Muscle of arm (tissue), 14 donors: ENCODE results near the gene SHD. TPM values are rescaled to one million over a fixed set of nuclear protein-coding genes. Genes with fewer than 3 reads are reported as not detected.
"Not testable (repeated sequence)": the region's sequence is repeated elsewhere in the genome, so short reads cannot be mapped to it uniquely, and the experiment has no call there.

ENCODE experiments used
- DNase-seq: peaks from one replicate; pipeline ENCODE4 v3.0.0-alpha.2; 2013
- long read RNA-seq, 11 donors: transcript quantifications; one replicate each; lab custom pipeline, GENCODE V29; 2026
- polyA plus RNA-seq, 12 donors: library from polyadenylated mRNA; unstranded; fragments of 120-200 nt; gene quantifications; one replicate each; pipeline ENCODE4 v1.2.1, GENCODE V29; 2013; ENCODE audit not compliant: insufficient read length in 12 of 12

Gene SHD
- 100 to 1,000 TPM in 5 of 12 donors, 10 to 100 TPM in 6, not detected in 1; 48.5 to 140 (median 91.9) TPM for polyA plus RNA-seq
- long read RNA-seq, donor 1, partial matches to known transcripts: 5 of 7 reads
- long read RNA-seq, donor 1, other reads (novel, unspliced or antisense): 0 of 7 reads
- long read RNA-seq, donor 2, transcript SHD-201 (6 exons, 2,577 nt): major isoform, 29 of 31 reads
- long read RNA-seq, donor 2, partial matches to known transcripts: 0 of 31 reads
- long read RNA-seq, donor 2, other reads (novel, unspliced or antisense): 0 of 31 reads
- long read RNA-seq, donor 3, transcript SHD-201 (6 exons, 2,577 nt): major isoform, 36 of 45 reads
- long read RNA-seq, donor 3, partial matches to known transcripts: 5 of 45 reads
- long read RNA-seq, donor 3, other reads (novel, unspliced or antisense): 0 of 45 reads
- long read RNA-seq, donor 4, transcript SHD-201 (6 exons, 2,577 nt): major isoform, 17 of 18 reads
- long read RNA-seq, donor 4, partial matches to known transcripts: 0 of 18 reads
- long read RNA-seq, donor 4, other reads (novel, unspliced or antisense): 0 of 18 reads
- long read RNA-seq, donor 5, transcript SHD-201 (6 exons, 2,577 nt): major isoform, 86 of 108 reads
- long read RNA-seq, donor 5, partial matches to known transcripts: 18 of 108 reads
- long read RNA-seq, donor 5, other reads (novel, unspliced or antisense): 0 of 108 reads
- long read RNA-seq, donor 6, transcript SHD-201 (6 exons, 2,577 nt): major isoform, 17 of 30 reads
- long read RNA-seq, donor 6, partial matches to known transcripts: 11 of 30 reads
- long read RNA-seq, donor 6, other reads (novel, unspliced or antisense): 0 of 30 reads
- long read RNA-seq, donor 7, transcript SHD-201 (6 exons, 2,577 nt): major isoform, 14 of 15 reads
- long read RNA-seq, donor 7, partial matches to known transcripts: 0 of 15 reads
- long read RNA-seq, donor 7, other reads (novel, unspliced or antisense): 0 of 15 reads
- long read RNA-seq, donor 8, transcript SHD-201 (6 exons, 2,577 nt): major isoform, 59 of 67 reads
- long read RNA-seq, donor 8, partial matches to known transcripts: 0 of 67 reads
- long read RNA-seq, donor 8, other reads (novel, unspliced or antisense): 5 of 67 reads
- long read RNA-seq, donor 9, transcript SHD-201 (6 exons, 2,577 nt): major isoform, 14 of 16 reads
- long read RNA-seq, donor 9, partial matches to known transcripts: 0 of 16 reads
- long read RNA-seq, donor 9, other reads (novel, unspliced or antisense): 0 of 16 reads
- long read RNA-seq, donor 10, transcript SHD-201 (6 exons, 2,577 nt): major isoform, 45 of 46 reads
- long read RNA-seq, donor 10, partial matches to known transcripts: 0 of 46 reads
- long read RNA-seq, donor 10, other reads (novel, unspliced or antisense): 0 of 46 reads
- long read RNA-seq, donor 11, transcript SHD-201 (6 exons, 2,577 nt): major isoform, 25 of 33 reads
- long read RNA-seq, donor 11, partial matches to known transcripts: 6 of 33 reads
- long read RNA-seq, donor 11, other reads (novel, unspliced or antisense): 0 of 33 reads

GRCh38 chr19:4278419-4279266, at the start of gene SHD:
Gene SHD, plus strand, starts transcription at chr19:4279266. Its CDS starts 798 bp downstream, at chr19:4280064.
- DNase-seq: peak; percentile 43

- DNase-seq: not testable (repeated sequence)
Observed at GRCh38 chr19:4230237-4230636, 48.8 kb upstream of the SHD start.

- DNase-seq: not testable (repeated sequence)
Observed at GRCh38 chr19:4231521-4231920, 47.5 kb upstream of the SHD start.

- not testable (repeated sequence) for DNase-seq
Observed at GRCh38 chr19:4232139-4232538, 46.9 kb upstream of the SHD start.

- no peak for DNase-seq
Observed at GRCh38 chr19:4232614-4233281, 46.3 kb upstream of the SHD start.

- no peak for DNase-seq
Observed at GRCh38 chr19:4233282-4233853, 45.7 kb upstream of the SHD start.

- no peak for DNase-seq
Observed at GRCh38 chr19:4234142-4234861, 44.8 kb upstream of the SHD start.

- DNase-seq: no peak
Observed at GRCh38 chr19:4234862-4235201, 44.2 kb upstream of the SHD start.

GRCh38 chr19:4237510-4237909, 41.6 kb upstream of the SHD start:
- DNase-seq: not testable (repeated sequence)

GRCh38 chr19:4238831-4239230, 40.2 kb upstream of the SHD start:
- DNase-seq: no peak

- DNase-seq: no peak
Observed at GRCh38 chr19:4241824-4242430, 37.1 kb upstream of the SHD start.

GRCh38 chr19:4245938-4246337, 33.1 kb upstream of the SHD start:
- not testable (repeated sequence) for DNase-seq

GRCh38 chr19:4246767-4247593, 32.1 kb upstream of the SHD start, which contains the start of gene YJU2:
Gene YJU2, plus strand, starts transcription at chr19:4247080. Its CDS starts 67 bp downstream, at chr19:4247147.
- peak; percentile 98 for DNase-seq

- DNase-seq: no peak
Observed at GRCh38 chr19:4256563-4256962, 22.5 kb upstream of the SHD start.

- DNase-seq: no peak
Observed at GRCh38 chr19:4257025-4257424, 22.0 kb upstream of the SHD start.

GRCh38 chr19:4258181-4258580, 20.9 kb upstream of the SHD start:
- no peak for DNase-seq

- DNase-seq: no peak
Observed at GRCh38 chr19:4260613-4261191, 18.4 kb upstream of the SHD start.
